A204.1 (cell line): Measurements from ENCODE around the gene ALKBH2.

ENCODE experiments used
- FAIRE-seq: peaks from 2 replicates; lab custom pipeline; 2012; peaks lifted over from hg19 to GRCh38; lab: Jason Lieb, UNC

Gene ALKBH2

DNA sequence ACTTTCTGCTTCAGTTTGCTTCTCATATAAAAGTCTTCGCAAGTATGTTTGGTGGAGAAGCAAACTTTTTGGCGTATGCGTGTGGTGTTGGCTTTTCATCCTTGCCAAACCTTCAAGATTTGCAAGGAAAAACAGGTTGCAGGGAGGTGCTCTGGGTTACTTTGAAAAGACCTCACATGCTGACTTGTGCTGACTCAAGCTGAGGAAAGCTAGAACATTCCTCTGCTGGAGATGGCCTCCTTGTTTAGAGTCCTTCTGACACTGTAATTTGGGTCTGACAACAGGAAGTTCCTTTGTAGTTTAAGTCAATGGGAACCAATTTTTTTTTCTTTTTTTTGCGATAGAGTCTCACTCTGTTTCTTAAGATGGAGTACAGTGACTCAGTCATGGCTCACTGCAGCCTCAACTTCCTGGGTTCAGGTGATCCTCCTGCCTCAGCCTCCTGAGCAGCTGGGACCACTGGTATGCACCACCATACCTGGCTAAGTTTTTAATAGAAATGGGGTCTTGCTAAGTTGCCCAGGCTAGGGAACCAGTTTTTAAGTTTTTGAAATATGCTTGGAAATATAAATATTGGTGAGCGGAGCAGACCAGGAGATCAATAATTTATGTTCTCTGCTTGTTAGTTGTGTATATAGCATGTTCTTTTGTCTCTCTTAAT, 20.5 kb upstream of the ALKBH2 start:
- no peak for FAIRE-seq

DNA sequence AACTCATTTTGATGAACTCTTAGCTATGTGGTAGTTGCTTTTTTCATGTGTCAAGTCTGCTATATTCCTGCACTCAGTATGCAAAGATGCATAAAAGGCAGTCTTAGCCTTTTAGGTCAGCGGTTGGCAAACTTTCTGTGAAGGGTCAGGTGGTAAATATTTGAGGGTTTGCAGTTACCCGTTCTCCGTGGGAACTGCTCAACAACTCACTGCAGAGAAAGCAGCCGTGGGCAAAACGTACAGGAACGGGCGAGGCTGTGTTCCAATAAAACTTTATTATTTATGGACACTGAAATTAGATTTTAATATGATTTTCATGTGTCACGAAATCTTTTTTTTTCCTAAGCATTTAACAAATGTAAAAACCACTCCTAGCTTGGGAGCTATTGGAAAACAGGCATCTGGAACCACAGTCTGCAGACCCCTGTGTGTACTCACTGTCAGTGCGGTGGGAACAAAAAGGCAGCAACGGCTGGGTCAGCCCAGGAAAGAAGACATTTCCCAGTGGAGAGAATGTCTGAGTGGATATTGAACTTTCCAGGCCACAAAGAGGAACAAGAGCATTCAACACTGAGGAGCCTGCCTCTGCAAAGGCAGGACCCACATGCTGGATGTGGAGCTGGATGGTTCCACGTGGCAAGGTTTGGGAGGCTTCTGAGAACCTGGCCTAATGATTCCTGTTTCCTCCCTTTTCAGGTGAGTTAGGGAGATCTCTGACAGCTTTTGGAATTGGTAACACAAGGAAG, 19.6 kb upstream of the ALKBH2 start:
- FAIRE-seq: no peak

DNA sequence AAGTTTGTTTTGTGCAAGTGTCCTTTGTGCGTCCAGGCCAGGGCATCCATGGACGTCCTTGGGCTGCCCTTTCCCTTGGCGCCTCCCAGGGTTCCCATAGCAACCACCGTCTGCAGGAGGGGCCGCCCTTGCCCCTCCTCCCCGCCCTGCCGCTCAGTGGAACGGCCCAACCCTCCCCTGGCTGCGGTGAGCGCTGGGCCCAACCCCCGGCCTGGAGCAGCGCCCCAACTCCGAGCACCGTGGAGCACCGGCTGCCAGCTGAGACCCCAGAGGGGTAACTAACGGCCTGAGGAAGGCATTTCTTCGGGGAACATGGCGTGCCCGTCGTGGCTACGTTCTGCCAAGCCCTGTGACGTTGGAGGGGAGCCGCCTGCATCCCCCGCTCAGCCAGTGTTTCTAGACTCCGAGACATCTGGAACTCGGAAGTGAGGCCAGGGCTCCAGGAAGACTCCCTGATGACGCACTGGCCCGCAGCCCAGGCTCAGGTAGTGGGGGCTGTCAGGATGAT, 17.8 kb upstream of the ALKBH2 start:
- no peak for FAIRE-seq

DNA sequence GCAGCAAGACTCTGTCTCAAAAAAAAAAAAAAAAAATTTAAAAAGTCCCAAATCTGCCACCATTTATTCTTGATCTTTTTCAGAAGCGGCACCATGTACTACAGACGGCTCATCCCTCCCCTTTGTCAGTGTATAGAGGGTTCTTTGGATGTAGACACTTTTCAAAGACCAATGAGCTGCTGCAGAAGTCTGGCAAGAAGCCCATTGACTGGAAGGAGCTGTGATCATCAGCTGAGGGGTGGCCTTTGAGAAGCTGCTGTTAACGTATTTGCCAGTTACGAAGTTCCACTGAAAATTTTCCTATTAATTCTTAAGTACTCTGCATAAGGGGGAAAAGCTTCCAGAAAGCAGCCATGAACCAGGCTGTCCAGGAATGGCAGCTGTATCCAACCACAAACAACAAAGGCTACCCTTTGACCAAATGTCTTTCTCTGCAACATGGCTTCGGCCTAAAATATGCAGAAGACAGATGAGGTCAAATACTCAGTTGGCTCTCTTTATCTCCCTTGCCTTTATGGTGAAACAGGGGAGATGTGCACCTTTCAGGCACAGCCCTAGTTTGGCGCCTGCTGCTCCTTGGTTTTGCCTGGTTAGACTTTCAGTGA, 16.6 kb upstream of the ALKBH2 start:
- no peak for FAIRE-seq

DNA sequence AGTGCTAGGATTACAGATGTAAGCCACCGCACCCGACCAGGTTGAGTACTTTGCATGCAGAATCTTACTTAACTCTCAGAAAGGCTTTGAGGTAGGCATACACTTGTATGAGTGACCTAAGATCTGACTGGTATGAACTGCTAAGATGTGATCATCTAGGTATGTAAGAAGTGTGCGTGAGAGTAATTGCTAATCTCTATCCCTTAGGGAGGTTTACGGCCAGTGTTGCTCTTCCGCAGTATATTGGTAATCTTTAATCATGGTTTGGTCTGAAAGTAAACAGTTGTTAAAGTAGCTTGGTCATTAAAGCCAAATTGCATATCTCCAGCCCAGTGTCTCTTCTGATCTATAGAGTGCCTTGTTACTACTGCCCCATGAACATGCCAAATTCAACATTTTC, 11.9 kb upstream of the ALKBH2 start:
- no peak for FAIRE-seq

DNA sequence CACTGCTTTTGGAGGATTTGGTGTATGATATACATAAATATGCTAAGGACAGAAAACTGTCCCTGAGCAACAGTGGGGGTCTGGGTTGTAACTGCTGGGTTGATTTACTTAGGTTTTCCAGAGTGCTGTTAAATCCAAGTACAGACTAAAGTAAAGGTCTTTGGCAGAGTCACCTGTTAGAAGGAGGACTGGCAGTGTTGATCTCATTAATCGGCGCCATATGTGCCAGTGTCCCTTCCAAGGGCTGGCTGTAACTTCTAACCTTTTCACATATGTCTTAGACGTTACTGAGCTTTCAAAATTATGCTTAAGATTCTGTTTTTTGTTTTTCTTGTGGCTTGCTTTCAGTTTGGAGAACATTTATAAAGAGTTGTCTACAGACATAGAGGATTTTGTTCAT, 9.2 kb upstream of the ALKBH2 start:
- FAIRE-seq: no peak

DNA sequence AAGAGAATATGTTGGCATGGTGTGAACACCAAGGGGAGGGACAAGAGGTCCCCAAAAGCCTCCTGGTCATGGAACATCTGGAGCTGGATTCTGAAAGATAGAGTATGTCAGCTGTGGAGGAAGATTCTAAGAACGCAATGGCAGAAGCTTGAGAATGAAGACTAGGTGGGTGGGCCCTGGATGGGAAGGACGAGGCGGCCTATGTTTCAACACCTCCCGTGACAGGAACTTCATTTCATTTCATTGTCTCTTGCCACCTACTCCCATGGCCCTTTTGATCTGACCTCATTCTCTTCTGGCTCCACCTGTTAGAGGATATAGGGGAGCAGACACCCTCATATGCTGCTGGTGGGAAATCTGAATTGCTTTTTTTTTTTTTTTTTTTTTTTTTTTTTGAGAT, 7.5 kb upstream of the ALKBH2 start:
- FAIRE-seq: no peak

DNA sequence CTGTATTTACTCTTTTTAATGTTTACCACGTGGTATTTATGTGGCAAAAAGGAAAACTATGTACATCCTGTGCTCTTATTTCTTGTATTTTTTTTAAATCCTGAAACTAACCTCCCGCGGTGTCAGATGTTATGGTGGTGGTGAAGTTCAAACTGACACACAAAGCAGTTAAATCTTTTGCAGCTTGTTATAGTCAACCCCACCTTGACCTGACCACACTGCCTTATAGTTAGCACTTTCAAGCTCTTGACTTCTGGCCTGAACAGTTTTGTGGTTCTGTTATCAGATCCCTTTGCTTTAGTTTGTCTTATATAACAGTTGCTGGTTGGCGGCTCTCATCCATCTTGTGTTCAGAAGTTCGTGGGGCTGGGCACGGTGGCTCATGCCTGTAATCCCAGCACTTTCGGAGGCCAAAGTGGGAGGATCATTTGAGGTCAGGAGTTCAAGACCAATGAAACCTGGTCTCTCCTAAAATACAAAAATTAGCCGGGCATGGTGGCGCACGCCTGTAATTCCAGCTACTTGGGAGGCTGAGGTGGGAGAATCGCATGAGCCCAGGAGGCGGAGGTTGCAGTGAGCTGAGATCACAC, 6.3 kb upstream of the ALKBH2 start:
- no peak for FAIRE-seq

DNA sequence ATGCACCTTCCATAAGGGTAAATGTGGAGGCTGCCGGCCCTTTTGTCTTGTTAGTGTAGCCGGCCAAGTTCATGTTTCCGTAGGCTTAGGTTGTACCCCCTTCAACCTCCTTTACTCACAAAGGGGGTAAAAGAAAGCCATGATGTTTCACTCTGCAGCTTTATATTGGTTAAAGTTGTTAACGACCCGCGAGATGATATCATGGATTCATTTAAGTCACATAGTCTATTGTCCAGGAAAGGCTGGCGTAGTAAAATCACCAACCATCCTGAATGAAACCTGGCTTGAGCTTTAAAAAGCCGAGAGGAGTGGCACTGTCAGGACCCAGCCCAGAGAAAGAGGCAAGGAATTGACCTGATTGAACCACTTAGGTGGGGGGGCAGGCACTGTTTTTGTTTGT, 5.4 kb upstream of the ALKBH2 start:
- no peak for FAIRE-seq

DNA sequence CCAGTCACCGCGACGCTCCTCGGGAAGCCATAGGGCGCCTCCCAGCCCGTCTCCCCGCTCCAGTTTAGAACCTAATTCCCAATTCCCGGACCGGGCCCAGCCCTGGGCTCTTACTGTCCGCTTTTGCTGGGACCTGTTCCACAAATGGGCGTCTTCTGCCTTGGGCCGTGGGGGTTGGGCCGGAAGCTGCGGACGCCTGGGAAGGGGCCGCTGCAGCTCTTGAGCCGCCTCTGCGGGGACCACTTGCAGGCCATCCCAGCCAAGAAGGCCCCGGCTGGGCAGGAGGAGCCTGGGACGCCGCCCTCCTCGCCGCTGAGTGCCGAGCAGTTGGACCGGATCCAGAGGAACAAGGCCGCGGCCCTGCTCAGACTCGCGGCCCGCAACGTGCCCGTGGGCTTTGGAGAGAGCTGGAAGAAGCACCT, 4.9 kb upstream of the ALKBH2 start:
- FAIRE-seq: no peak

DNA sequence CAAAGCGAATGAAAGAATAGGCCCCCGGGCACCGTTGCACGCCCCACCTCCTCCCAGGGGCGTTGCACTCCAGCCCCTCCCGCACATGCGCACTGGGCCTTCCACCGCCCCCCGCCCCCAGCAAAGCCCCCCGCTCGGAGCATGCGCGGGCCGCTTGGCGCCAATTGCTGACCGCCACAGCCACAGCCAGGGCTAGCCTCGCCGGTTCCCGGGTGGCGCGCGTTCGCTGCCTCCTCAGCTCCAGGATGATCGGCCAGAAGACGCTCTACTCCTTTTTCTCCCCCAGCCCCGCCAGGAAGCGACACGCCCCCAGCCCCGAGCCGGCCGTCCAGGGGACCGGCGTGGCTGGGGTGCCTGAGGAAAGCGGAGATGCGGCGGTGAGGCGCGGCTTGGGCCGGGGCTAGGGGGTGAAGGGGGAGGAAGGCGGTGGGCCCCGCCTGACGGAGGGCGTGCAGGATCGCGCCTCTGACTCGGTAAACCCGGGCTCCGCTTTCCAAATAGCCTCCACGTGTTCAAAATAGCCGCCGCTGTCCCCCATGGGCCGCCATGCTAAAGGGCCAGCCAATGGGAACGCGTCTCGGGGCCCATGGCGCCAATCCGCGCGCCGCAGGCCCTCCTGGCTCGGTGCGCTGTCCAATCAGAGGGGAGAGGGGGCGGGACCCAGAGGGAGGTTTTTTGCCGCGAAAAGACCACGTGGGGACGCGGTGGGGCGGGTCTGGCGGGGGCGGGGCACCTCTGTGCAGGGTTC, 4.3 kb upstream of the ALKBH2 start, which contains the start of gene UNG:
Gene UNG (plus strand): TSS at position 163 of the 748 bp plus-strand sequence. CDS start 83 bp downstream, at position 246.
- FAIRE-seq: peak; percentile 57

DNA sequence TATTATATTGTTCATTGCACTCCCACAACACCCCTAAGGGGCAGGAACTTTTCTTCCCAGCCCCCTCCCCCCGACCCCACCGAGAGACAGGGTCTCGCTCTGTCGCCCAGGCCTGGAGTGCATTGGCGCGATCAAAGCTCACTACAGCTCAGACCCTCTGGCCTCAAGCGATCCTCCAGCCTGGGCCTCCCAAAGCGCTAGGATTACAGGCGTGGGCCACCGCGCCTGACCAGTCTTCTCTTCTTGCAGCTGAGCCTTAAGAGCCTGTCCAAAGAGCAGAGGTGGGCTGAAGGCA, 3.8 kb upstream of the ALKBH2 start:
- no peak for FAIRE-seq

DNA sequence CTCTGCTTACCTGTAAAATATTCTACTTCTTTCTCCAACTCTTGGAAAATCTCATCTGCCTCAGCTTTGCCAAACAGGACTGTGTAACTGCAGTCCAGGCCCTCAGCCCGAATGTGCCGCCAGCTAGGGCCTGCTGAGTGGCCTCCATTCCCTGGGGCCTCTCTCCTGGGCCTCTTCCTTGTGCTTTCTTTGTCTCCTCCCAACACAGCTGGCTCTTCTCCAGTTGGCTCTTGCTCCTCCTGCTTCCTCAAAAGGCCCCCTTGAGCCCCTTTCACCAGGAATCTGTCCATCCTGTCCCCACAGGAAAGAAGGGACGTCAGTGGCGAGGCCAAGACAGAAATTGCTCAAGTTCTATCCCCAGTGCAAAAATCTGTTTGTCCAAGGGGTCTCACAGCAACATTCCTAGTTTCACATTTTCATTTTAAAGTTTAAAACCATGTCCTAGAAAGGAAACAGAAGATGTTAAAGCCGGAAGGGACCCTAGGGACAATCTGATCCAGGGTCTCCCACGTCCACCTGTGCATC, 713 bp downstream of the ALKBH2 start:
- no peak for FAIRE-seq

DNA sequence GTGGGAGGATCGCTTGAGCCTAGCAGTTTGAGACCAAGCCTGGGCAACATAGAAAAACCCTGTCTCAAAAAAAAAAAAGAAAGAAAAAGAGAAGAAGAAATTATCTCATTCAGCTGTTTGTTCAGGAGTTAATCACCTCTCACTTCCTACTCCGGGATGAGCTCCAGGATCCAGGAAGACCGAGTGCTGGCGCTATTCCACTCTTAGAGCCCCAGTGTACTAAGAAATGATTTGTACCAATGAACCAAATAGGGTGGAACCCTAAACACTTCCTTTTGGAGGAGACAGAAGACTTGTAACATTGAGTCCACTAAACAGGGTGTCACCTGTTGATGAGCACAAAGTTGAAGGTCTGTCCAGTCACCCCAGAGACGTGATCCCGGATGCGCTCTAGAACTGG, 3.6 kb downstream of the ALKBH2 start:
- no peak for FAIRE-seq

DNA sequence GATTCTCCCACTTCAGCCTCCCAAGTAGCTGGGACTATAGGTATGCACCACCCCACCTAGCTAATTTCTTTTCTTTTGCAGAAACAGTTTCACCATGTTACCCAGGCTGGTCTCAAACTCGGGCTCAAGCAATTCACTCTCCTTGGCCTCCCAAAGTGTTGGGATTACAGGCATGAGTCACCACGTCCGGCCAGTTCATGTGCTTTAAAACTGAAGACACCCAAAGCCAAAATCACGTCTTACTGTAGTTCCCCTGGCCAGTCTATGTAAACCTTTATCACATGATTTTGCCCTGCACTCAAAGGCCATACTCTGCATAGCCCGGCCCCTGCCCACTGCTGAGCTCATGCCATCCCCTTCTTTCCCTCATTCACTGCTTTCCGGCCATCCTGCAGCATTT, 4.5 kb downstream of the ALKBH2 start:
- no peak for FAIRE-seq

DNA sequence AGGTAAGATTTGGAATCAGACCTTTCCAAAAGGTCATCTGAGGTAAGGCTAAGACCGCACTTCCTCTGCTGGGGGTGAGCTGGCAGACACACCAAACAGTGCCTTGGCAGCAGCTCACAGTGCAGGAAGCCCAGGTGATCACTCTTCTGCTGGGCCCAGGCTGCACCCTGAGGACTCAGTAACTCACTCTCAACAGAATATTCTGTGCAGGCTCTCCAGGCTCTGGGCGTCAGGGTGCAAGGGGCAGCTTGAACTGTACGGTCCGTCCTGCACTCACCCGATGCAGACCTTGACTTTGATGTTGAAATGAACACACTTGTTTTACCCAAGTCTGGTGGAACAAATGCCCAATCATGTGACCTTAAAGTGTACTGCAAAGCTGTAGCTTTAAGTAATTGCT, 6.0 kb downstream of the ALKBH2 start:
- FAIRE-seq: no peak

DNA sequence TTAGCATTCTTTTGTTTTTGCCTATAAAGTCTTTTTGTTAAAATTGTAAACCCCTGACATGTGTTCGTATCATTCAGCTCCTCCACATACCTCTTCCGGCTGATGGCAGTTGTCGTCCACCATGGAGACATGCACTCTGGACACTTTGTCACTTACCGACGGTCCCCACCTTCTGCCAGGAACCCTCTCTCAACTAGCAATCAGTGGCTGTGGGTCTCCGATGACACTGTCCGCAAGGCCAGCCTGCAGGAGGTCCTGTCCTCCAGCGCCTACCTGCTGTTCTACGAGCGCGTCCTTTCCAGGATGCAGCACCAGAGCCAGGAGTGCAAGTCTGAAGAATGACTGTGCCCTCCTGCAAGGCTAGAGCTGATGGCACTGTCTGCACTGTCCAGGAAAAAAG, 7.7 kb downstream of the ALKBH2 start:
- FAIRE-seq: no peak

DNA sequence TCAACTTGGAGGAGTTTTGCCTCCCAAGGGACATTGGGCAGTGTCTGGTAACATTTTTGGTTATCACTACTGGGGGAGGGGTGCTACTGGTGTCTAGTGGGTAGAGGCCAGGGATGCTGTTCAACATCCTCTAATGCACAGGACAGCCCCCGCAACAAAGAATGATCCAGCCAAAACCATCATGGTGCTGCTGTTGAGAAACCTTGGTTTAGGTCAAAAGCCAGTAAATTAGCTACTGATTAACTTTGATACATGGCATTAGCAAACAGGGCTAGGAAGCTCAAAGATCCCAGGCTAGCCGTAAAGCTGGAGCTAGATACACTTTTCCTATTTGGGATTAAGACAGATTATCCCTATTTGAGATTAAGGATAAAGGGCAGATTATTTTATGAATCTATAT, 8.8 kb downstream of the ALKBH2 start:
- FAIRE-seq: no peak

DNA sequence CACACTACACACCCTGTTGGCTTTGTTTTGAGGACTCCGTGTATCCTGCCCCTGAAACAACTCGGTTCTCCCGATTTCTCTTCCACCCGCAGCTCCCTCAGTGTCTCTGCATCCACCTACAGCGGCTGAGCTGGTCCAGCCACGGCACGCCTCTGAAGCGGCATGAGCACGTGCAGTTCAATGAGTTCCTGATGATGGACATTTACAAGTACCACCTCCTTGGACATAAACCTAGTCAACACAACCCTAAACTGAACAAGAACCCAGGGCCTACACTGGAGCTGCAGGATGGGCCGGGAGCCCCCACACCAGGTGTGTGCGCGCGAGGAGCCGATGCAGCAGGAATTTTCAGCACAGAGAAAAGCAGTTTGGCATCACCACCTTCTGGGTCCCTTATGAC, 10.5 kb downstream of the ALKBH2 start:
- no peak for FAIRE-seq

DNA sequence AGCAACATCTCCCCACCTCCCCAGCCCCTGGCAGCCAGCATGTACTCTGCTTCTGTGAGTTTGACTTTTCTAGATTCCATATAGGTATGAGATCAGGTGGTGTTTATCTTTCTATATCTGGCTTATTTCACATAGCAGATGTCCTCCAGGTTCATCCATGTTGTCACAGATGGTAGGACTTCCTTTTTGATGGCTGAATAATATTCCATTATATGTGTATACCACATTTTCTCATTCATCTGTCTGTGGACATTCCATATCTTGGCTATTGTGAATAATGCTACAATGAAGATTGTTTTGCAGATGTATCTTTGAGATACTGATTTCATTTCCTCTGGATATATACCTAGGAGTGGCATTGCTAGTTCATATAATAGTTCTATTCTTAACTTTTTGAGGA, 18.4 kb downstream of the ALKBH2 start:
- no peak for FAIRE-seq

DNA sequence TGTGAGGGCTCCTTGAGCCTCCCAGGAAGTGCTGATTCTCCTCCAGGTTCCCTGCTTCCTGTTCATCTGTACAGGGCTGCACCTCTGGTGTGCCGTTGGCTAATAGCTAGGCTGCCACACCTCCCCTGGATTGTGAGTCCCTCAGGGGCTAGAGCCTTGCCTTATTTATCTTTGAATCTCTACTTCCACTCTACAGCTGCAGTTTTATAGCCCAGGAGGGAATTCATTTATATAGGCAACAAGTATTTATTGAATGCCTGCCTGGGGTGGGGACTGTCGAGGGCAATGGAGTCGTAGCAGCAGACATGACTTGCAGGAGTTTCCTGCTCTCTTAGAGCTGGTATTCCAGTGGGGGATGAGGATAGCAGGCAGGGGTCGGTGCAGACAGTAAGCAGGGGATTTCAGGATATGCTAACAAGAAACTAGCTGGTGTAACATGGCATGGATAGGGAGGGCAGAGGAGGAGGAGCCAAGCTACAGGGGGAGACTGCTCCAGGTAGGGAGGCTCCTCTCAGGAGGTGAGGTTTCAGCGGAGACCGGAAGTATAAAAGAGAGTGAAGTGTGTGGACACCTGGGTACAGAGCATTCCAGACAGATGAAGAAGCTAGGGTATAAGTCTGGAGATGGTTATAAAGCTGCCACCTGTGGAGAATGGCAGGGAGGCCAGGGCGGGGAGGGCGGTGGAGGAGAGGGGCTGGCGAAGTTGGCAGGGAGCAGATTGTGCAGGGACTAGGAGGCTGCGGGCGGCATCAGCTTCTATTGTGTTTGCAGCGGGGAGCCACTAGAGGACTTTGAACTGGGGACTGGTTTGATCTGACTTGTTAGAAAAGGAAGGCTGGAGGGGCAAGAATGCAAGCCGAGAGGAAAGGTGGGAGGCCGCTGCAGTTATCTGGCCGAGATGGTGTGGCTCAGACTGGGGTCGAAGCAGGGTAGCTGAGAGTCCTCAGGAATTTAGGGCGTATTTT, 23.7 kb downstream of the ALKBH2 start:
- no peak for FAIRE-seq
